ENCODE results near the gene NT5C2. TPM values are rescaled to one million over a fixed set of nuclear protein-coding genes. Genes with fewer than 3 reads are reported as not detected.

The NT5C2 gene
- total and polyA plus RNA-seq, 3 donors from 2014 or later: 105 to 125 (median 114) TPM

GRCh38 chr10:103106539-103106938 lies 86.5 kb downstream of the NT5C2 start:
- H3K27me3 ChIP-seq: no peaks in the 10 kb centered on the region
- no peak for DNase-seq
- TF ChIP-seq, protein P1, sequence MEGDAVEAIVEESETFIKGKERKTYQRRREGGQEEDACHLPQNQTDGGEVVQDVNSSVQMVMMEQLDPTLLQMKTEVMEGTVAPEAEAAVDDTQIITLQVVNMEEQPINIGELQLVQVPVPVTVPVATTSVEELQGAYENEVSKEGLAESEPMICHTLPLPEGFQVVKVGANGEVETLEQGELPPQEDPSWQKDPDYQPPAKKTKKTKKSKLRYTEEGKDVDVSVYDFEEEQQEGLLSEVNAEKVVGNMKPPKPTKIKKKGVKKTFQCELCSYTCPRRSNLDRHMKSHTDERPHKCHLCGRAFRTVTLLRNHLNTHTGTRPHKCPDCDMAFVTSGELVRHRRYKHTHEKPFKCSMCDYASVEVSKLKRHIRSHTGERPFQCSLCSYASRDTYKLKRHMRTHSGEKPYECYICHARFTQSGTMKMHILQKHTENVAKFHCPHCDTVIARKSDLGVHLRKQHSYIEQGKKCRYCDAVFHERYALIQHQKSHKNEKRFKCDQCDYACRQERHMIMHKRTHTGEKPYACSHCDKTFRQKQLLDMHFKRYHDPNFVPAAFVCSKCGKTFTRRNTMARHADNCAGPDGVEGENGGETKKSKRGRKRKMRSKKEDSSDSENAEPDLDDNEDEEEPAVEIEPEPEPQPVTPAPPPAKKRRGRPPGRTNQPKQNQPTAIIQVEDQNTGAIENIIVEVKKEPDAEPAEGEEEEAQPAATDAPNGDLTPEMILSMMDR (IDR thresholded peaks at IDR 0.05): no peak
- no peak for TF ChIP-seq POLR2A (IDR thresholded peaks at IDR 0.05)
- H3K4me3 ChIP-seq: no peak overlapping the region
- H3K27ac ChIP-seq: no peak overlapping the region
- H3K4me1 ChIP-seq: peaks cover 17% of the 10 kb centered on the region
- H3K9me3 ChIP-seq: no peaks in the 10 kb centered on the region
- intact Hi-C loops (cut with DNase I; ENCODE audit: low total_unique reads): no loop called here
- H3K36me3 ChIP-seq (ENCODE audit: low read depth, missing control alignments): no peaks in the 10 kb centered on the region

DNA sequence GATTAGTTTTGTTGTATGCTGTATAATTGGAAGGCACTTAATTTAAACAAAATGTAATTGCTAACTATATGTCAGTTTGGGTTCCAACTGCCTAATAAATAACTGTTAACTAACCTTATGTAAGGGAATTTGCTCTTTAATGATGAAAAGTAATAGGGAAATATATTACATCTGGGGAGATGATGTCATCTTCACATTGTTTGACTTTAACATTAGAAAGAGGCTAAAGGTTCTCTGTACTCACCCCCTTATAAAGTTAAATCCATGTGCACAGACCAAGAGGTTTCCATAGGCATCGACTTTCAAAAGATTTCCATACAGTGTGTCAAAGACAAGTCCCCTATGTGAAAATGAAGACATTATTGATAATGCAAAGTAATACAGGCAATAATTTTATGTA lies 87.6 kb downstream of the NT5C2 start:
- Histone ChIP-seq H3K36me3 (ENCODE audit: low read depth, missing control alignments) (no peaks in the 10 kb centered on the region), H3K4me1 (peaks cover 6% of the 10 kb centered on the region), H3K9me3 (no peaks in the 10 kb centered on the region), H3K27me3 (no peaks in the 10 kb centered on the region), H3K4me3 (no peak overlapping the region), H3K27ac (no peak overlapping the region)
- WGBS, 2 donors: 91 to 98% methylated on average over 1 of the region's 1 CpG
- intact Hi-C loops (cut with DNase I; ENCODE audit: low total_unique reads): no loop called here
- no peak for DNase-seq
- no peak for TF ChIP-seq POLR2A (IDR thresholded peaks at IDR 0.05)
- TF ChIP-seq, protein P1 (IDR thresholded peaks at IDR 0.05): no peak

GRCh38 chr10:103104721-103105120 lies 88.4 kb downstream of the NT5C2 start:
- no peak for DNase-seq
- Histone ChIP-seq H3K4me1 (no peaks in the 10 kb centered on the region), H3K27me3 (no peaks in the 10 kb centered on the region), H3K9me3 (no peaks in the 10 kb centered on the region), H3K4me3 (no peak overlapping the region), H3K36me3 (ENCODE audit: low read depth, missing control alignments) (no peaks in the 10 kb centered on the region), H3K27ac (no peak overlapping the region)
- intact Hi-C loops (cut with DNase I; ENCODE audit: low total_unique reads): no loop called here
- TF ChIP-seq, protein P1 (IDR thresholded peaks at IDR 0.05): no peak
- TF ChIP-seq POLR2A (IDR thresholded peaks at IDR 0.05): no peak
- WGBS, 2 donors: 43 to 44% methylated on average over 2 of the region's 2 CpGs

- 95 to 96% methylated on average over 2 of the region's 2 CpGs for WGBS, 2 donors
- intact Hi-C loops (cut with DNase I; ENCODE audit: low total_unique reads): no loop called here
- H3K9me3 ChIP-seq: no peaks in the 10 kb centered on the region
- H3K27me3 ChIP-seq: no peaks in the 10 kb centered on the region
- H3K4me3 ChIP-seq: no peak overlapping the region
- DNase-seq: no peak
- no peaks in the 10 kb centered on the region for H3K36me3 ChIP-seq (ENCODE audit: low read depth, missing control alignments)
- no peaks in the 10 kb centered on the region for H3K4me1 ChIP-seq
- TF ChIP-seq POLR2A (IDR thresholded peaks at IDR 0.05): no peak
- TF ChIP-seq, protein P1 (IDR thresholded peaks at IDR 0.05): no peak
- H3K27ac ChIP-seq: no peak overlapping the region
Measured at GRCh38 chr10:103103989-103104388, 89.1 kb downstream of the NT5C2 start.

- 91% methylated on average over 3 of the region's 3 CpGs for WGBS, 2 donors
- no peaks in the 10 kb centered on the region for H3K27me3 ChIP-seq
- no peaks in the 10 kb centered on the region for H3K36me3 ChIP-seq (ENCODE audit: low read depth, missing control alignments)
- H3K4me1 ChIP-seq: no peaks in the 10 kb centered on the region
- intact Hi-C loops (cut with DNase I; ENCODE audit: low total_unique reads): no loop called here
- H3K27ac ChIP-seq: no peak overlapping the region
- no peak overlapping the region for H3K4me3 ChIP-seq
- no peak for DNase-seq
- no peaks in the 10 kb centered on the region for H3K9me3 ChIP-seq
- TF ChIP-seq, protein P1 (IDR thresholded peaks at IDR 0.05): no peak
- no peak for TF ChIP-seq POLR2A (IDR thresholded peaks at IDR 0.05)
Measured at GRCh38 chr10:103102195-103102594, 90.9 kb downstream of the NT5C2 start.

Measured in testis (tissue), 3 donors.